Neuronal stem cell (in vitro differentiated cells): ENCODE results near the gene APRT.

Experiments
- DNase-seq: peaks from one replicate; pipeline ENCODE4 v3.0.0-alpha.2; 2013; ENCODE audit warnings: low spot score
- H2AFZ ChIP-seq: one replicate; pipeline ENCODE4 v1.6.1; 2013; ENCODE audit warnings: mild to moderate bottlenecking, low read length, inconsistent platforms
- H2AK5ac ChIP-seq: 2 replicates; pipeline ENCODE4 v1.6.1; 2013; ENCODE audit warnings: low read depth, mild to moderate bottlenecking, inconsistent platforms, low read length, moderate library complexity, mixed read lengths
- H2BK120ac ChIP-seq: 2 replicates; pipeline ENCODE4 v1.6.1; 2013; ENCODE audit warnings: low read depth, mild to moderate bottlenecking, inconsistent platforms, low read length, moderate library complexity, mixed read lengths
- H2BK12ac ChIP-seq: one replicate; pipeline ENCODE4 v1.6.1; 2013; ENCODE audit warnings: low read length, inconsistent platforms
- H2BK15ac ChIP-seq: 2 replicates; pipeline ENCODE4 v1.6.1; 2013; ENCODE audit warnings: mild to moderate bottlenecking, low read length, inconsistent platforms, mixed read lengths
- H2BK5ac ChIP-seq: one replicate; pipeline ENCODE4 v1.6.1; 2013; ENCODE audit warnings: inconsistent platforms, mild to moderate bottlenecking, low read length, moderate library complexity
- H3K14ac ChIP-seq: one replicate; pipeline ENCODE4 v1.6.1; 2013; ENCODE audit warnings: low read length, inconsistent platforms
- H3K18ac ChIP-seq: 2 replicates; pipeline ENCODE4 v1.6.1; 2013; ENCODE audit warnings: low read length, inconsistent platforms
- H3K23ac ChIP-seq: 2 replicates; pipeline ENCODE4 v1.6.1; 2013; ENCODE audit warnings: low read depth, mild to moderate bottlenecking, mixed read lengths, low read length, inconsistent platforms; ENCODE audit not compliant: poor library complexity
- H3K27ac ChIP-seq: replicated peaks from 3 replicates; pipeline ENCODE4 v1.5.1; 2013; ENCODE audit warnings: low read length, inconsistent platforms
- H3K27me3 ChIP-seq, 3 experiments: 2 replicates each; pipeline ENCODE4 v1.6.1; 2013; ENCODE audit warnings: low read length in 3 of 3, mild to moderate bottlenecking in 2 of 3, inconsistent platforms in 1 of 3, low read depth in 1 of 3, mixed read lengths in 1 of 3, moderate library complexity in 1 of 3; ENCODE audit not compliant: control insufficient read depth in 3 of 3, insufficient read depth in 3 of 3
- H3K36me3 ChIP-seq, 2 donors: replicated peaks in 1 of 2; 2 replicates each; pipeline ENCODE4 v1.6.1; 2013; ENCODE audit warnings: low read length in 2 of 2; ENCODE audit not compliant: control insufficient read depth in 2 of 2, insufficient read depth in 2 of 2
- H3K4ac ChIP-seq: 2 replicates; pipeline ENCODE4 v1.6.1; 2013; ENCODE audit warnings: inconsistent platforms, mild to moderate bottlenecking, low read length, moderate library complexity
- H3K4me1 ChIP-seq, 2 donors: 1 replicate in 1 of 2; 2 replicates in 1 of 2; pipeline ENCODE4 v1.6.1; 2013; ENCODE audit warnings: low read length in 2 of 2, low read depth in 1 of 2; ENCODE audit not compliant: control insufficient read depth in 2 of 2, insufficient read depth in 1 of 2
- H3K4me2 ChIP-seq: one replicate; pipeline ENCODE4 v1.6.1; 2013; ENCODE audit warnings: mild to moderate bottlenecking, low read length, inconsistent platforms; ENCODE audit not compliant: insufficient read depth, poor library complexity, severe bottlenecking
- H3K4me3 ChIP-seq, 2 donors: 2 replicates each; pipeline ENCODE4 v1.5.1; 2013; ENCODE audit warnings: low read length in 2 of 2, mild to moderate bottlenecking in 2 of 2, inconsistent platforms in 1 of 2, moderate library complexity in 1 of 2
- H3K79me1 ChIP-seq: one replicate; pipeline ENCODE4 v1.6.1; 2013; ENCODE audit warnings: low read depth, mild to moderate bottlenecking, inconsistent platforms, low read length, moderate library complexity
- H3K9ac ChIP-seq: one replicate; pipeline ENCODE4 v1.6.1; 2013; ENCODE audit warnings: mild to moderate bottlenecking, low read depth, low read length, inconsistent platforms; ENCODE audit not compliant: poor library complexity
- H3K9me3 ChIP-seq, 2 donors: replicated peaks in 1 of 2; 2 replicates each; pipeline versions ENCODE3 to v1.6.1; 2013; ENCODE audit warnings: low read length in 2 of 2, mild to moderate bottlenecking in 2 of 2, inconsistent platforms in 1 of 2, low read depth in 1 of 2, mixed read lengths in 1 of 2, moderate library complexity in 1 of 2; ENCODE audit not compliant: control insufficient read depth in 2 of 2, insufficient read depth in 1 of 2
- H4K8ac ChIP-seq: one replicate; pipeline ENCODE4 v1.6.1; 2013; ENCODE audit warnings: low read depth, mild to moderate bottlenecking, inconsistent platforms, low read length, moderate library complexity
- H4K91ac ChIP-seq: one replicate; pipeline ENCODE4 v1.6.1; 2013; ENCODE audit warnings: low read length, low read depth, mild to moderate bottlenecking, inconsistent platforms; ENCODE audit not compliant: poor library complexity
- WGBS, 2 donors: extraction: QIAGEN DNeasy Blood & Tissue Kit; methylation state at CpG; one replicate each; pipeline ENCODE4 v1.1.7; 2013; ENCODE audit warnings: missing lambda C conversion rate in 2 of 2, mixed read lengths in 1 of 2; ENCODE audit not compliant: insufficient read length in 2 of 2, insufficient replicate concordance in 1 of 2; ENCODE audit errors: extremely low coverage in 2 of 2; 5-methylcytosine and 5-hydroxymethylcytosine counted together

APRT gene

GRCh38 chr16:88792668-88793250, 19.0 kb downstream of the APRT start:
- Histone ChIP-seq H2BK12ac (peak overlapping the region; percentile 87), H2BK5ac (peak overlapping the region; percentile 60), H3K27ac (no peak overlapping the region), H3K4me1 (peaks cover 8 to 20% of the 10 kb centered on the region in 2 donors), H3K9ac (peak overlapping the region; percentile 63), H3K14ac (peak overlapping the region; percentile 25), H2AFZ (peak overlapping the region; percentile 19), H2BK15ac (peak overlapping the region; percentile 99), H3K23ac (peak overlapping the region; percentile 94), H3K18ac (peak overlapping the region; percentile 90), H3K4me3 (no peak overlapping the region), H3K4ac (peak overlapping the region; percentile 95), H3K27me3 (peaks cover 0 to 12% (median 0%) of the 10 kb centered on the region in 3 experiments), H3K9me3 (no peaks in the 10 kb centered on the region), H4K8ac (no peak overlapping the region), H3K36me3 (no peaks in the 10 kb centered on the region), H3K4me2 (no peak overlapping the region), H3K79me1 (no peaks in the 10 kb centered on the region), H4K91ac (no peak overlapping the region), H2AK5ac (peak overlapping the region; percentile 99), H2BK120ac (no peak overlapping the region)
- DNase-seq = no peak
- no CpG with 5 or more reads among the region's 12 CpGs for WGBS, 2 donors

GRCh38 chr16:88792078-88792550, 19.6 kb downstream of the APRT start:
- Histone ChIP-seq H3K14ac (peak overlapping the region; percentile 71), H3K79me1 (no peaks in the 10 kb centered on the region), H3K18ac (peak overlapping the region; percentile 90), H3K27ac (no peak overlapping the region), H3K4me1 (peaks cover 8 to 22% of the 10 kb centered on the region in 2 donors), H2BK15ac (peak overlapping the region; percentile 99), H3K4me2 (no peak overlapping the region), H3K27me3 (peaks cover 0 to 17% (median 0%) of the 10 kb centered on the region in 3 experiments), H2BK12ac (peak overlapping the region; percentile 87), H2BK5ac (peak overlapping the region; percentile 60), H3K36me3 (no peaks in the 10 kb centered on the region), H4K8ac (no peak overlapping the region), H3K4me3 (no peak overlapping the region), H2AK5ac (peak overlapping the region; percentile 99), H2BK120ac (peak overlapping the region; percentile 87), H4K91ac (peak overlapping the region; percentile 72), H3K4ac (peak overlapping the region; percentile 89), H3K9me3 (no peaks in the 10 kb centered on the region), H2AFZ (peak overlapping the region; percentile 19), H3K23ac (peak overlapping the region; percentile 94), H3K9ac (peak overlapping the region; percentile 63)
- WGBS, 2 donors = no CpG with 5 or more reads among the region's 13 CpGs
- DNase-seq = no peak

GRCh38 chr16:88790312-88791211, 21.2 kb downstream of the APRT start:
- Histone ChIP-seq H3K9ac (peak overlapping the region; percentile 50), H3K4me3 (no peak overlapping the region), H3K36me3 (no peaks in the 10 kb centered on the region), H3K4ac (no peak overlapping the region), H3K14ac (peak overlapping the region; percentile 63), H3K23ac (peak overlapping the region; percentile 48), H3K18ac (peak overlapping the region; percentile 88), H4K91ac (no peak overlapping the region), H3K9me3 (no peaks in the 10 kb centered on the region), H3K79me1 (no peaks in the 10 kb centered on the region), H2BK12ac (peak overlapping the region; percentile 100), H4K8ac (no peak overlapping the region), H3K4me1 (peaks cover 8 to 25% of the 10 kb centered on the region in 2 donors), H2BK5ac (no peak overlapping the region), H2AFZ (peak overlapping the region; percentile 87), H3K27me3 (peaks cover 0 to 21% (median 4%) of the 10 kb centered on the region in 3 experiments), H3K4me2 (no peak overlapping the region), H2BK15ac (peak overlapping the region; percentile 83), H2BK120ac (peak overlapping the region; percentile 74), H2AK5ac (peak overlapping the region; percentile 71), H3K27ac (no peak overlapping the region)
- no peak for DNase-seq
- no CpG with 5 or more reads among the region's 24 CpGs for WGBS, 2 donors

- no peak overlapping the region for H3K4me2 ChIP-seq
- no peak overlapping the region for H3K14ac ChIP-seq
- H3K27ac ChIP-seq = no peak overlapping the region
- no peak overlapping the region for H3K4ac ChIP-seq
- no peak for DNase-seq
- peak overlapping the region; percentile 52 for H2AK5ac ChIP-seq
- no peak overlapping the region for H2BK15ac ChIP-seq
- H3K4me1 ChIP-seq = peaks cover 8 to 25% of the 10 kb centered on the region in 2 donors
- no peak overlapping the region for H2BK12ac ChIP-seq
- H2BK120ac ChIP-seq = no peak overlapping the region
- no peaks in the 10 kb centered on the region for H3K36me3 ChIP-seq
- no peak overlapping the region for H2AFZ ChIP-seq
- no peaks in the 10 kb centered on the region for H3K79me1 ChIP-seq
- H4K8ac ChIP-seq = no peak overlapping the region
- WGBS, 2 donors = no CpG with 5 or more reads among the region's 7 CpGs
- H3K23ac ChIP-seq = no peak overlapping the region
- no peaks in the 10 kb centered on the region for H3K9me3 ChIP-seq
- H3K18ac ChIP-seq = no peak overlapping the region
- H2BK5ac ChIP-seq = no peak overlapping the region
- H3K9ac ChIP-seq = no peak overlapping the region
- peaks cover 0 to 21% (median 10%) of the 10 kb centered on the region in 3 experiments for H3K27me3 ChIP-seq
- H4K91ac ChIP-seq = no peak overlapping the region
- H3K4me3 ChIP-seq = no peak overlapping the region
Observed at GRCh38 chr16:88789594-88789993, 22.1 kb downstream of the APRT start.
